H1 (cell line): Measurements from ENCODE around the gene GTF2A2. TPM values are rescaled to one million over a fixed set of nuclear protein-coding genes. Genes with fewer than 3 reads are reported as not detected.

Source experiments
- CTCF ChIA-PET: fragments of 300-600 bp; sonication (Branson Sonifier 250); formaldehyde crosslinking; loops from one replicate; lab custom pipeline; 2021; ENCODE audit not compliant: partially characterized antibody; lab: Charles Lee
- POLR2A ChIA-PET: fragments of 300-600 bp; sonication (Branson Sonifier 250); formaldehyde crosslinking; loops from one replicate; lab custom pipeline; 2021; ENCODE audit warnings: inconsistent platforms; ENCODE audit not compliant: partially characterized antibody; lab: Charles Lee
- DNase-seq, 2 experiments: peaks; one replicate each; pipeline versions ENCODE4 v3.0.0 to v3.0.0-alpha.2; 2010 to 2022; ENCODE audit warnings: low spot score in 2 of 2, low read depth in 1 of 2, mixed read lengths in 1 of 2
- FAIRE-seq: peaks from 2 replicates; lab custom pipeline; 2011; peaks lifted over from hg19 to GRCh38; lab: Jason Lieb, UNC
- H2AFZ ChIP-seq: 2 replicates; pipeline ENCODE4 v1.8.1; 2012; ENCODE audit warnings: low read length, inconsistent platforms
- H2AK5ac ChIP-seq: 2 replicates; pipeline ENCODE4 v1.6.1; 2013; ENCODE audit warnings: low read depth, low read length
- H2BK120ac ChIP-seq: replicated peaks from 2 replicates; pipeline ENCODE3; 2013; ENCODE audit warnings: low read depth, low read length, inconsistent platforms
- H2BK12ac ChIP-seq: 2 replicates; pipeline ENCODE4 v1.6.1; 2013; ENCODE audit warnings: low read depth, low read length
- H2BK15ac ChIP-seq: 2 replicates; pipeline ENCODE4 v1.6.1; 2013; ENCODE audit warnings: low read length
- H2BK20ac ChIP-seq: 2 replicates; pipeline ENCODE4 v1.6.1; 2013; ENCODE audit warnings: low read length
- H2BK5ac ChIP-seq: 2 replicates; pipeline ENCODE4 v1.6.1; 2013; ENCODE audit warnings: low read depth, low read length
- H3K14ac ChIP-seq: 2 replicates; pipeline ENCODE4 v1.6.1; 2013; ENCODE audit warnings: inconsistent platforms; ENCODE audit not compliant: insufficient read length
- H3K18ac ChIP-seq: 2 replicates; pipeline ENCODE4 v1.6.1; 2013; ENCODE audit warnings: low read length; ENCODE audit errors: extremely low read depth
- H3K23ac ChIP-seq: 2 replicates; pipeline ENCODE4 v1.6.1; 2013; ENCODE audit warnings: inconsistent platforms; ENCODE audit not compliant: insufficient read length
- H3K23me2 ChIP-seq: 2 replicates; pipeline ENCODE4 v1.6.1; 2013; ENCODE audit warnings: low read depth, low read length
- H3K27ac ChIP-seq: 2 replicates; pipeline ENCODE4 v1.6.1; 2011; ENCODE audit warnings: low read depth, low read length, inconsistent platforms
- H3K27me3 ChIP-seq, 4 experiments: replicated peaks in 1 of 4; 1 replicate in 1 of 4; 2 replicates in 3 of 4; pipeline versions ENCODE4 v1.6.1 to v1.8.1; 2011 to 2013; ENCODE audit warnings: low read length in 3 of 4, mild to moderate bottlenecking in 3 of 4, inconsistent platforms in 2 of 4, mixed read lengths in 2 of 4, moderate library complexity in 1 of 4; ENCODE audit not compliant: control insufficient read depth in 3 of 4, insufficient read depth in 3 of 4; ENCODE audit errors: extremely low read depth in 1 of 4
- H3K36me3 ChIP-seq, 4 experiments: 2 replicates each; pipeline versions ENCODE4 v1.6.1 to v1.8.1; 2011 to 2013; ENCODE audit warnings: mild to moderate bottlenecking in 4 of 4, low read length in 3 of 4, moderate library complexity in 2 of 4, control low read depth in 1 of 4, inconsistent platforms in 1 of 4; ENCODE audit not compliant: insufficient read depth in 4 of 4, control insufficient read depth in 2 of 4
- H3K4ac ChIP-seq: replicated peaks from 2 replicates; pipeline ENCODE3; 2013; ENCODE audit warnings: low read length, low read depth, mixed read lengths, inconsistent platforms; ENCODE audit not compliant: insufficient read length
- H3K4me1 ChIP-seq, 4 experiments: replicated peaks in 1 of 4; 1 replicate in 1 of 4; 2 replicates in 3 of 4; pipeline versions ENCODE4 v1.6.1 to v1.8.1; 2011 to 2013; ENCODE audit warnings: low read length in 3 of 4, inconsistent platforms in 2 of 4, mixed read lengths in 1 of 4; ENCODE audit not compliant: insufficient read depth in 4 of 4, control insufficient read depth in 3 of 4
- H3K4me2 ChIP-seq, 2 experiments: 2 replicates each; pipeline versions ENCODE4 v1.6.1 to v1.8.1; 2011 to 2013; ENCODE audit warnings: low read depth in 2 of 2, low read length in 2 of 2, control low read depth in 1 of 2, inconsistent platforms in 1 of 2, mild to moderate bottlenecking in 1 of 2; ENCODE audit not compliant: insufficient read depth in 1 of 2
- H3K4me3 ChIP-seq, 4 experiments: fragments of 200-600, 300-600 bp in 1 of 4; sonication (generic), shearing (Covaris generic), sonication (Bioruptor Twin) in 1 of 4; 2 replicates each; pipeline versions ENCODE4 v1.5.1 to v1.8.1; 2011 to 2016; ENCODE audit warnings: low read length in 4 of 4, low read depth in 3 of 4, control low read depth in 2 of 4, inconsistent platforms in 2 of 4, mild to moderate bottlenecking in 2 of 4, mixed read lengths in 1 of 4, moderate library complexity in 1 of 4; ENCODE audit not compliant: insufficient read depth in 2 of 4; ENCODE audit errors: extremely low read depth in 1 of 4
- H3K56ac ChIP-seq: replicated peaks from 2 replicates; pipeline ENCODE3; 2013; ENCODE audit warnings: low read depth, mild to moderate bottlenecking, mixed read lengths, low read length, inconsistent platforms; ENCODE audit not compliant: insufficient read length
- H3K79me1 ChIP-seq: 2 replicates; pipeline ENCODE4 v1.6.1; 2013; ENCODE audit warnings: low read depth, low read length, control low read depth
- H3K79me2 ChIP-seq, 2 experiments: 2 replicates each; pipeline versions ENCODE4 v1.6.1 to v1.8.1; 2012 to 2013; ENCODE audit warnings: low read length in 2 of 2, mild to moderate bottlenecking in 2 of 2, inconsistent platforms in 1 of 2; ENCODE audit not compliant: insufficient read depth in 2 of 2, control insufficient read depth in 1 of 2
- H3K9ac ChIP-seq, 4 experiments: replicated peaks in 1 of 4; 1 replicate in 1 of 4; 2 replicates in 3 of 4; pipeline versions ENCODE4 v1.6.1 to v1.8.1; 2011 to 2013; ENCODE audit warnings: low read depth in 3 of 4, low read length in 3 of 4, control low read depth in 2 of 4, mild to moderate bottlenecking in 2 of 4, moderate library complexity in 2 of 4, inconsistent platforms in 1 of 4; ENCODE audit errors: extremely low read depth in 1 of 4
- H3K9me3 ChIP-seq, 2 experiments: 2 replicates each; pipeline versions ENCODE4 v1.6.1 to v1.8.1; 2012 to 2013; ENCODE audit warnings: mild to moderate bottlenecking in 2 of 2, moderate library complexity in 2 of 2, control low read depth in 1 of 2, inconsistent platforms in 1 of 2, low read depth in 1 of 2, low read length in 1 of 2, mixed read lengths in 1 of 2; ENCODE audit not compliant: insufficient read depth in 2 of 2
- H4K20me1 ChIP-seq, 2 experiments: replicated peaks in 1 of 2; 2 replicates each; pipeline versions ENCODE3 to v1.8.1; 2011 to 2013; ENCODE audit warnings: inconsistent platforms in 2 of 2, low read length in 2 of 2, mild to moderate bottlenecking in 1 of 2; ENCODE audit not compliant: insufficient read depth in 2 of 2, control insufficient read depth in 1 of 2
- H4K5ac ChIP-seq: 2 replicates; pipeline ENCODE4 v1.6.1; 2013; ENCODE audit warnings: low read length, low read depth, mixed read lengths, inconsistent platforms; ENCODE audit not compliant: insufficient read length
- H4K8ac ChIP-seq: 2 replicates; pipeline ENCODE4 v1.8.0; 2013; ENCODE audit warnings: mild to moderate bottlenecking, moderate library complexity, low read length, inconsistent platforms; ENCODE audit not compliant: insufficient read depth; ENCODE audit errors: extremely low read depth
- H4K91ac ChIP-seq: replicated peaks from 2 replicates; pipeline ENCODE3; 2013; ENCODE audit warnings: low read length, mixed read lengths, inconsistent platforms; ENCODE audit not compliant: insufficient read length
- BACH1 ChIP-seq: IDR thresholded peaks from 2 replicates; pipeline ENCODE4 v1.6.1; 2012; ENCODE audit warnings: low read length, improper control_type of control experiment
- CHD2 ChIP-seq: IDR thresholded peaks from 2 replicates; pipeline ENCODE4 v1.6.1; 2012; ENCODE audit warnings: low read length, improper control_type of control experiment
- CTBP2 ChIP-seq: IDR thresholded peaks from 2 replicates; pipeline ENCODE4 v1.7.0; 2011; ENCODE audit warnings: borderline replicate concordance, mild to moderate bottlenecking, moderate library complexity, mixed read lengths, low read length; ENCODE audit not compliant: insufficient read depth, insufficient read length
- E2F6 ChIP-seq: IDR thresholded peaks from 2 replicates; pipeline ENCODE4 v1.6.1; 2012; ENCODE audit warnings: inconsistent platforms
- FOSL1 ChIP-seq: IDR thresholded peaks from 2 replicates; pipeline ENCODE4 v1.6.1; 2011; ENCODE audit warnings: mild to moderate bottlenecking, low read depth, low read length, moderate library complexity; ENCODE audit not compliant: insufficient read depth
- NRF1 ChIP-seq: IDR thresholded peaks from 2 replicates; pipeline ENCODE4 v1.6.1; 2011; ENCODE audit warnings: mild to moderate bottlenecking, low read depth, low read length, improper control_type of control experiment
- PHF8 ChIP-seq: fragments of 200-600 bp; sonication (generic); conservative IDR thresholded peaks from 2 replicates; pipeline ENCODE4 v1.7.1; 2012; ENCODE audit warnings: low read depth, mild to moderate bottlenecking, inconsistent platforms, low read length, moderate library complexity
- POLR2A ChIP-seq, 2 experiments: IDR thresholded peaks; 1 replicate in 1 of 2; 2 replicates in 1 of 2; pipeline ENCODE4 v1.6.1; 2011; ENCODE audit warnings: low read depth in 2 of 2, low read length in 2 of 2, mild to moderate bottlenecking in 2 of 2; ENCODE audit errors: control extremely low read depth in 1 of 2
- RBBP5 ChIP-seq: IDR thresholded peaks from 2 replicates; pipeline ENCODE4 v1.7.1; 2012; ENCODE audit warnings: low read depth, mild to moderate bottlenecking, inconsistent platforms, low read length, moderate library complexity, borderline replicate concordance
- RFX5 ChIP-seq: IDR thresholded peaks from 2 replicates; pipeline ENCODE4 v1.6.1; 2011; ENCODE audit warnings: low read depth, low read length, improper control_type of control experiment, borderline replicate concordance
- SAP30 ChIP-seq: fragments of 300-600 bp; sonication (generic); IDR thresholded peaks from 2 replicates; pipeline ENCODE4 v1.7.1; 2012; ENCODE audit warnings: low read length, moderate library complexity, mild to moderate bottlenecking, inconsistent platforms; ENCODE audit not compliant: insufficient read depth, insufficient replicate concordance
- SIX5 ChIP-seq: IDR thresholded peaks from 2 replicates; pipeline ENCODE4 v1.6.1; 2011; ENCODE audit warnings: mild to moderate bottlenecking, low read depth, low read length
- SP2 ChIP-seq: IDR thresholded peaks from 2 replicates; pipeline ENCODE4 v1.6.1; 2012; ENCODE audit warnings: mild to moderate bottlenecking, low read length, inconsistent platforms
- ZNF274 ChIP-seq: IDR thresholded peaks from 2 replicates; pipeline ENCODE4 v1.7.0; 2012; ENCODE audit warnings: low read length, borderline replicate concordance; ENCODE audit errors: extremely low read depth
- WGBS, 2 experiments: shearing (Covaris generic) in 1 of 2; methylation state at CpG; one replicate each; pipeline versions ENCODE4 v1.1.6 to v1.1.7; 2013 to 2015; ENCODE audit warnings: low lambda C conversion rate in 2 of 2, mixed read lengths in 2 of 2, inconsistent platforms in 1 of 2, low coverage in 1 of 2, missing lambda C conversion rate in 1 of 2; ENCODE audit not compliant: insufficient replicate concordance in 2 of 2, insufficient coverage in 1 of 2, insufficient read length in 1 of 2; ENCODE audit errors: extremely low coverage in 1 of 2, missing lambda C conversion rate in 1 of 2; 5-methylcytosine and 5-hydroxymethylcytosine counted together
- polyA plus RNA-seq, 7 experiments: library from polyadenylated mRNA; depleted of rRNA in 3 of 7; stranded (reverse) in 5 of 7; unstranded in 2 of 7; fragments of >200 nt in 5 of 7; fragments of 200-250 nt in 2 of 7; gene quantifications; 1 replicate in 5 of 7; 2 replicates in 1 of 7; 4 replicates in 1 of 7; pipeline versions ENCODE4 v1.2.1 to v1.2.3, GENCODE V29; 2011 to 2013; ENCODE audit warnings: missing spikeins in 2 of 7, mixed read lengths in 2 of 7
- total RNA-seq: library from RNA; stranded (reverse); fragmentation: NEBNext Ultra II Directional; extraction: Animal tissue kit (Norgen Biotek cat#: 25700); gene quantifications from 2 replicates; pipeline ENCODE4 v1.2.1, GENCODE V29; 2021

The GTF2A2 gene
- total and polyA plus RNA-seq, 2 of the 8 experiments (the other 6 are each of a cell fraction or from before 2014, with no cell fraction given), result 52.2 to 161 TPM

DNA sequence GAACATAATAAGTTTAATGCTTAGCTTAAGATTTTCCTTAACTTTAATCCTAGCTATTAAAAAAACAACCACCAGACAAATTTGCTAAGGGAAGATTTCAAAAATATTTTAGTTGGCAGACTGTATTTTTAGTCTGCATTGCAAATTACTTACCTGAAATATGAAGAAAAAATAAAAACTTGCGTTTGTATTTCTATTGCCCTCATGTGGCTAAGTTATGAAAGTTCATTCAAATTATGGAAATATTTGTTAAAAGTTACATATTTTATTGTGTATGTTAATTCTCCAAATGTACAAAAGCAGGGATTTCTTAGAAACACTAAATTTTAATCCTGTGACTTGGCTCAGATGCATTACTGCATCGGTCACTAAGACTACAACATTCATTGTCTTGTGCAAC, 15.0 kb downstream of the GTF2A2 start:
- Histone ChIP-seq H3K18ac (no peak overlapping the region), H3K79me1 (no peaks in the 10 kb centered on the region), H3K4me1 (no peaks in the 10 kb centered on the region), H2BK20ac (no peak overlapping the region), H3K4me2 (no peak overlapping the region), H3K9me3 (no peaks in the 10 kb centered on the region), H4K8ac (no peak overlapping the region), H2BK5ac (no peak overlapping the region), H3K27ac (no peak overlapping the region), H4K91ac (no peak overlapping the region), H2AFZ (no peak overlapping the region), H3K79me2 (no peaks in the 10 kb centered on the region), H2BK15ac (no peak overlapping the region), H3K27me3 (no peaks in the 10 kb centered on the region), H3K36me3 (peaks cover 0 to 52% (median 15%) of the 10 kb centered on the region in 4 experiments; a peak in 5 of 8 replicates), H2BK120ac (no peak overlapping the region), H2BK12ac (no peak overlapping the region), H3K56ac (no peak overlapping the region), H4K5ac (no peak overlapping the region), H3K14ac (no peak overlapping the region), H3K23ac (no peak overlapping the region), H3K4ac (no peak overlapping the region), H2AK5ac (no peak overlapping the region), H3K9ac (no peak overlapping the region), H3K4me3 (no peak overlapping the region), H3K23me2 (no peaks in the 10 kb centered on the region), H4K20me1 (peaks cover 0 to 3% of the 10 kb centered on the region in 2 experiments)
- no peak for DNase-seq
- CTCF ChIA-PET, result interaction anchor here (1.1 to 3.9 kb wide), 4 partner anchors 9 to 109 kb away, joined by 3 to 22 read pairs (median 6); no protein-coding TSS in a partner anchor
- WGBS, 2 experiments, result 95% methylated on average over 2 of the region's 2 CpGs; no CpG with 5 or more reads in 1 of the 2 experiments
- FAIRE-seq, result no peak
- POLR2A ChIA-PET, result no interaction called here
- TF ChIP-seq BACH1 (no peak), RBBP5 (no peak), PHF8 (no peak), SP2 (no peak), ZNF274 (no peak), SAP30 (no peak), CTBP2 (no peak), E2F6 (no peak), POLR2A (IDR thresholded peaks at IDR 0.05; ENCODE audit: control extremely low read depth in 1 of 2, low read depth in 2 of 2, low read length in 2 of 2) (no peak), NRF1 (no peak), RFX5 (no peak), CHD2 (no peak), SIX5 (no peak), FOSL1 (no peak)
